CD4-positive, CD25-positive, alpha-beta regulatory T cell (primary cell): ENCODE measurements around the gene DLG1. TPM values are rescaled to one million over a fixed set of nuclear protein-coding genes. Genes with fewer than 3 reads are reported as not detected.
A peak's percentile ranks its signal among the peaks of the same experiment; 100 is the strongest.
"Not testable (repeated sequence)": the region's sequence is repeated elsewhere in the genome, so short reads cannot be mapped to it uniquely, and the experiment has no call there.

Experiments
- ATAC-seq, 2 donors: fragments of 150-1000 bp; cut with Tn5 transposase; one replicate each; pipeline ENCODE4 v1.10.0; 2021; ENCODE audit warnings: low read depth in 2 of 2, moderate number of reproducible peaks in 2 of 2, moderate library complexity in 1 of 2
- DNase-seq, 3 donors: peaks; one replicate each; pipeline versions ENCODE4 v3.0.0 to v3.0.0-alpha.2; 2012 to 2022; ENCODE audit warnings: mixed read lengths in 1 of 3
- H3K27ac ChIP-seq: one replicate; pipeline ENCODE4 v1.7.0; 2013; ENCODE audit warnings: mild to moderate bottlenecking, low read length; ENCODE audit not compliant: insufficient read depth, poor library complexity, severe bottlenecking
- H3K27me3 ChIP-seq: one replicate; pipeline ENCODE4 v1.7.0; 2013; ENCODE audit warnings: low read length; ENCODE audit not compliant: control insufficient read depth, insufficient read depth
- H3K36me3 ChIP-seq: one replicate; pipeline ENCODE4 v1.7.0; 2013; ENCODE audit warnings: mild to moderate bottlenecking, low read length, moderate library complexity; ENCODE audit not compliant: control insufficient read depth, insufficient read depth
- H3K4me1 ChIP-seq: 2 replicates; pipeline ENCODE4 v1.7.0; 2013; ENCODE audit warnings: mild to moderate bottlenecking, low read length; ENCODE audit not compliant: insufficient read depth, control insufficient read depth, poor library complexity, severe bottlenecking
- H3K4me3 ChIP-seq: one replicate; pipeline ENCODE4 v1.7.0; 2013; ENCODE audit warnings: low read depth, mild to moderate bottlenecking, low read length, moderate library complexity
- H3K9me3 ChIP-seq, 2 experiments: 1 replicate in 1 of 2; 2 replicates in 1 of 2; pipeline ENCODE4 v1.7.0; 2013; ENCODE audit warnings: low read length in 2 of 2, mild to moderate bottlenecking in 1 of 2, moderate library complexity in 1 of 2; ENCODE audit not compliant: control insufficient read depth in 2 of 2
- H3K27ac Mint-ChIP-seq, 3 donors: one replicate each; pipeline ENCODE4 v1.8.0; 2020 to 2022; ENCODE audit warnings: mild to moderate bottlenecking in 3 of 3, mixed read lengths in 3 of 3, moderate library complexity in 2 of 3
- H3K27me3 Mint-ChIP-seq: one replicate; pipeline ENCODE4 v1.8.0; 2022; ENCODE audit warnings: mild to moderate bottlenecking, mixed read lengths
- H3K36me3 Mint-ChIP-seq: one replicate; pipeline ENCODE4 v1.8.0; 2020; ENCODE audit warnings: mixed read lengths
- H3K4me1 Mint-ChIP-seq, 4 donors: one replicate each; pipeline ENCODE4 v1.8.0; 2020 to 2022; ENCODE audit warnings: mixed read lengths in 4 of 4, mild to moderate bottlenecking in 1 of 4
- H3K4me3 Mint-ChIP-seq, 4 donors: one replicate each; pipeline ENCODE4 v1.8.0; 2020 to 2022; ENCODE audit warnings: mild to moderate bottlenecking in 4 of 4, mixed read lengths in 4 of 4, moderate library complexity in 3 of 4
- H3K9me3 Mint-ChIP-seq, 7 donors: one replicate each; pipeline ENCODE4 v1.8.0; 2020 to 2022; ENCODE audit warnings: mixed read lengths in 7 of 7, mild to moderate bottlenecking in 3 of 7, moderate library complexity in 2 of 7
- polyA plus RNA-seq, 4 donors: library from polyadenylated mRNA; unstranded; fragments of 300-500 nt; fragmentation: Illumina TruSeq; gene quantifications; one replicate each; pipeline ENCODE4 v1.2.3, GENCODE V29; 2021
- total RNA-seq: library from RNA; stranded (reverse); gene quantifications from one replicate; pipeline ENCODE4 v1.2.3, GENCODE V29; 2022

The DLG1 gene
- total and polyA plus RNA-seq, 5 donors from 2014 or later = 25.2 to 106 (median 30.5) TPM

DNA sequence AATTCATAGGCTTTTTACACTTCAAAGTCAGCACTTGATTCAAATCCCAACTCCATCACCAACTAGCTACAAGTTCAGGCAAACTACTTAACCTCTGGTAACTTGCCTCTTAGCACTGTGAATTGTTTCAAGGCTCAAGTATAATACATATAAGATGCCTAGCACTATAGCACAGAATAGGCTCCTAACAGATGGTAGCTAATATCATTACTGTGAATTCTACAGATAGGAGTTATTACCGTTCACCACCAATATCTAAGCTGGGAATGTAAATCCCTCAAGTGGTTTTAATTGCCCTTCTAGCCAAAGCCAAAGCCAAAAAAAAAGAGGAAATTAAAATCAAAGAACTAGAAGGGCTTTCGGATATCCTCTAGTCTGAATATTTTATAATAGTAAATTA lies 15.4 kb downstream of the DLG1 start:
- Histone ChIP-seq H3K4me1 (peaks cover 2% of the 10 kb centered on the region), H3K27ac (no peak overlapping the region), H3K36me3 (peaks cover 54% of the 10 kb centered on the region), H3K27me3 (no peaks in the 10 kb centered on the region), H3K4me3 (no peak overlapping the region), H3K9me3 (no peaks in the 10 kb centered on the region)
- H3K36me3 Mint-ChIP-seq = peaks cover 13% of the 10 kb centered on the region
- no peak overlapping the region for H3K4me3 Mint-ChIP-seq
- peaks cover 29 to 44% (median 32%) of the 10 kb centered on the region in 4 donors for H3K4me1 Mint-ChIP-seq
- H3K9me3 Mint-ChIP-seq = no peaks in the 10 kb centered on the region
- no peaks in the 10 kb centered on the region for H3K27me3 Mint-ChIP-seq
- H3K27ac Mint-ChIP-seq = no peak overlapping the region
- no peak for ATAC-seq
- DNase-seq = no peak

DNA sequence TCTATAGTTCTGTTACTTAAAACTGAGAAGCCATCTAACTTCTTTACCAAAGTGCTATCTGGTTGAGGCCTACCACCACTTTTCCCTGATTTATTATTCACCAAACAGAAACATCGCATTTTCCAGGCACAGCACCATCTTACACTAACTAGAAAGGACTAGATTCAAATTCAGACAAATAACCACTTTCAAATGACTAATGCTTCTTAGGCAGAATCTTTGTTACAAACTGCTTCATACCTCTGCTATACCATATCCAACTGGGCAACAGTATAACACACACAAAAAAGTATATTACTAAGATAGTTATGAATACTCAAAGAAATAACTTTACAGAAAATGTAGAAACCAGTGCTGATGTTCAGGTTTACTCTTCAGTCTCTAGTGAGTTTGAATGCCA lies 16.6 kb downstream of the DLG1 start:
- Histone ChIP-seq H3K27me3 (no peaks in the 10 kb centered on the region), H3K9me3 (no peaks in the 10 kb centered on the region), H3K4me3 (no peak overlapping the region), H3K36me3 (peaks cover 50% of the 10 kb centered on the region), H3K27ac (no peak overlapping the region), H3K4me1 (peaks cover 2% of the 10 kb centered on the region)
- no peak for DNase-seq
- Mint-ChIP-seq H3K4me3 (no peak overlapping the region), H3K36me3 (peaks cover 13% of the 10 kb centered on the region), H3K27ac (no peak overlapping the region), H3K4me1 (peaks cover 28 to 41% (median 29%) of the 10 kb centered on the region in 4 donors), H3K9me3 (no peaks in the 10 kb centered on the region), H3K27me3 (no peaks in the 10 kb centered on the region)
- no peak for ATAC-seq

DNA sequence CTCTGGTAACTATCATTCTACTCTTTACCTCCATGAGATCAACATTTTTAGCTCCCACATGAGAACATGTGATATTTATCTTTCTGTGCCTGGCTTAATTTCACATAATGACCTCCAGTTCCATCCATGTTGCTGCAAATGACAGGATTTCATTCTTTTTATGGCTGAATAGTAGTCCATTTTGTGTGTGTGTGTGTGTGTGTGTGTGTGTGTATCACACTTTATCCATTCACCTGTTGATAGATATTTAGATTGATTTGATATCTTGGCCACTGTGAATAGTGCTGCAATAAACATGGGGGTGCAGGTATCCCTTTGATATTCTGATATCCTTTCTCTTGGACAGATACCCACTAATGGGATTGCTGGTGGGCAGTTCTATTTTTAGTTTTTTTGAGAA lies 18.3 kb downstream of the DLG1 start:
- H3K27ac ChIP-seq = no peak overlapping the region
- ATAC-seq = no peak
- peaks cover 40% of the 10 kb centered on the region for H3K36me3 ChIP-seq
- H3K36me3 Mint-ChIP-seq = peaks cover 18% of the 10 kb centered on the region
- no peaks in the 10 kb centered on the region for H3K27me3 ChIP-seq
- no peak for DNase-seq
- H3K4me3 Mint-ChIP-seq = no peak overlapping the region
- H3K9me3 ChIP-seq = no peaks in the 10 kb centered on the region
- H3K4me3 ChIP-seq = no peak overlapping the region
- no peaks in the 10 kb centered on the region for H3K9me3 Mint-ChIP-seq
- H3K27me3 Mint-ChIP-seq = no peaks in the 10 kb centered on the region
- H3K4me1 ChIP-seq = peaks cover 2% of the 10 kb centered on the region
- peaks cover 25 to 37% (median 31%) of the 10 kb centered on the region in 4 donors for H3K4me1 Mint-ChIP-seq
- H3K27ac Mint-ChIP-seq = no peak overlapping the region

DNA sequence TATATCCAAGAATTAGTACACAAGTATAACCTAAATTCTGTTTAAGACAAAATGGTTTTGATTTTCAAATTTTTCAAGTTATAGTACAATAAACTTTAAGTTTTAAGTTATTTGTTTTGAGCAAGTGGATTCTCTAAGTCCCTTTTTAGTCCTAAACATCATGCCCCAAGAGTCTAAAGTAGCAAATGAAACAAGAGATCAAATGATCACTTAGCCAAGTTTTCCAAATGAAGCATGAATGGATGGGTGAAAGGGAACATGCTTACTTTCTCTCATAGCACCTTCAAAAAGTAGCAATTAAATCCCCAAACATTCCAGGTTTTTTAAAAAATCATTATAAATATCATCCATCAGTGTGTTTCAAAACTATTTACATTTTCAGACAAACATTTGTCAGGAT lies 19.5 kb downstream of the DLG1 start:
- DNase-seq (no peak), ATAC-seq (no peak)
- Histone ChIP-seq H3K36me3 (peaks cover 40% of the 10 kb centered on the region), H3K27me3 (no peaks in the 10 kb centered on the region), H3K27ac (no peak overlapping the region), H3K4me3 (no peak overlapping the region), H3K9me3 (no peaks in the 10 kb centered on the region), H3K4me1 (no peaks in the 10 kb centered on the region)
- Mint-ChIP-seq H3K4me3 (no peak overlapping the region), H3K36me3 (peaks cover 23% of the 10 kb centered on the region), H3K27ac (peak overlapping the region in 1 of 3 donors; percentile 39), H3K27me3 (no peaks in the 10 kb centered on the region), H3K9me3 (no peaks in the 10 kb centered on the region), H3K4me1 (peaks cover 27 to 43% (median 31%) of the 10 kb centered on the region in 4 donors)

DNA sequence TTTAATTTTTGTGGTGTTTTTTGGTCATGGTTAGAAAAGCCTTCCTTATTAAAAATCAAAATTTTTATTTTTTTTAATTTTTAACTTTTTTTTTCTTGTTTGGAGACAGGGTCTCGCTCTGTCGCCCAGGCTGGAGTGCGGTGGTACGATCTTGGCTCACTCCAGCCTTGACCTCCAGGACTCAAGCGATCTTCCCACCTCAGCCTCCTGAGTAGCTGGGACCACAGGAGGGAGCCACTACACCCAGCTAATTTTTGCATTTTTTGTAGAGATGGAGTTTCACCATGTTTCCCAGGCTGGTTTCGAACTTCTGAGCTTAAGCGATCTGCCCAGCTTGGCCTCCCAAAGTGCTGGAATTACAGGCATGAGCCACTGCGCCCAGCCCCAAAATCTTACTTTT lies 21.6 kb downstream of the DLG1 start:
- not testable (repeated sequence) for H3K27me3 Mint-ChIP-seq, H3K4me1 ChIP-seq, ATAC-seq, H3K27ac ChIP-seq, H3K27ac Mint-ChIP-seq, H3K27me3 ChIP-seq, H3K4me3 ChIP-seq, H3K9me3 Mint-ChIP-seq, H3K9me3 ChIP-seq, DNase-seq, H3K4me3 Mint-ChIP-seq
- H3K36me3 Mint-ChIP-seq = peaks cover 24% of the 10 kb centered on the region
- H3K36me3 ChIP-seq = peaks cover 30% of the 10 kb centered on the region
- H3K4me1 Mint-ChIP-seq = peaks cover 39 to 56% (median 44%) of the 10 kb centered on the region in 4 donors

DNA sequence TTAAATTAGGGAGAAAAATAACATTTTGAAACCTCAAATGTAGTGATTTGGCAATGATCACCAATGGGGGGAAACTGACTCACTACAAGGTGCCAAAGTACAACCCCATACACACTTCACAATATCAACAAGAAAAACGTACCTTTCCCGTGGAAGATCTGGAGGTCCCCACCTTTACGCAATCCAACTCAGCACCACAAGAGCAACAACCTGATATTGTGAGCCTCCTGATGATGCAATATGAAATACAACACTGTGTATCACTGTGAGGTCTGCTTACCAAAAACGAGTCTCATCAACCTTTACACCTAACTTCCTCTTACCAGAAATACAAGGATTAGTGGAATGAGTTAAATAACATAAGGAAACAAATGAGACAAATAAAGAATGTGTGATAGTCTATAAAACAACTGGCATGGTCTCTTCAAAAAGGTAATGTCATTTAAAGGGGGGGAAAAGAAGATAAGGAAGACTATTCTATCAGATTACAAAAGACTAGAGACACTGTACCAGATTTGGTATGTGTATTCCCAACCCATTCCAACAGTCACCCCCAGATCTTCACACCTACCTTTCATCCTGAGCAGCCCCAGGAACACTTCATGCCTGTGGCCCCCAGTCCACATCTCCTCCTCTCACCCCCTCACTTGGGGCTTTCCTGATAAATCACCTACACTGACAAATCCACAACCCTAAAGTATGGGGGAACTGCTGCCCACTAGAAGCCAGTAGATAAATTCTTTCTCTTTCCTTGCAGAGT lies 27.7 kb downstream of the DLG1 start:
- peaks cover 17% of the 10 kb centered on the region for H3K36me3 Mint-ChIP-seq
- peaks cover 5% of the 10 kb centered on the region for H3K36me3 ChIP-seq
- no peak for DNase-seq
- peaks cover 59 to 72% (median 61%) of the 10 kb centered on the region in 4 donors for H3K4me1 Mint-ChIP-seq
- no peaks in the 10 kb centered on the region for H3K9me3 ChIP-seq
- H3K9me3 Mint-ChIP-seq = no peaks in the 10 kb centered on the region
- H3K27me3 Mint-ChIP-seq = no peaks in the 10 kb centered on the region
- no peaks in the 10 kb centered on the region for H3K27me3 ChIP-seq
- no peak overlapping the region for H3K4me3 Mint-ChIP-seq
- peak overlapping the region in 2 of 3 donors; percentile 44 to 59 for H3K27ac Mint-ChIP-seq
- no peak for ATAC-seq
- H3K27ac ChIP-seq = no peak overlapping the region
- H3K4me1 ChIP-seq = no peaks in the 10 kb centered on the region
- no peak overlapping the region for H3K4me3 ChIP-seq

DNA sequence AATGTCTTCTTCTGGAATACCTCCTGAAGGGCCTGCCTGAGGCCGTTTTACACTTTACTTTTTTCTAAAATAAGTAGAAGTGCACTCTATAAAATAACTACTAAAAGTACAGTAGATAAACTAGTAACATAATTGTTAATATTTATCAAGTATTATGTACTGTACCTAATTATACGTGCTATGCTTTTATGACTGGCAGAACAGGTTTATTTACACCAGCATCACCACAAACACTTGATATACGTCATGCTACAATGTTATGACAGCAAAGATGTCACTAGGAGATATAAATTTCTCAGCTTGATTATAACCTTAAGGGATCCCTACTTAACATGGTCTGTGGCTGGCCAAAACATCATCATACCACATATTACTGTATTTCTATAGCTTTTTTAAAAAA lies 29.4 kb downstream of the DLG1 start:
- H3K27me3 ChIP-seq = no peaks in the 10 kb centered on the region
- peaks cover 11% of the 10 kb centered on the region for H3K36me3 Mint-ChIP-seq
- ATAC-seq = no peak
- H3K4me3 Mint-ChIP-seq = no peak overlapping the region
- peaks cover 5% of the 10 kb centered on the region for H3K36me3 ChIP-seq
- no peaks in the 10 kb centered on the region for H3K4me1 ChIP-seq
- no peaks in the 10 kb centered on the region for H3K9me3 ChIP-seq
- H3K27ac Mint-ChIP-seq = no peak overlapping the region
- no peak for DNase-seq
- H3K4me3 ChIP-seq = no peak overlapping the region
- H3K27me3 Mint-ChIP-seq = no peaks in the 10 kb centered on the region
- H3K9me3 Mint-ChIP-seq = no peaks in the 10 kb centered on the region
- H3K4me1 Mint-ChIP-seq = peaks cover 46 to 65% (median 54%) of the 10 kb centered on the region in 4 donors
- no peak overlapping the region for H3K27ac ChIP-seq

DNA sequence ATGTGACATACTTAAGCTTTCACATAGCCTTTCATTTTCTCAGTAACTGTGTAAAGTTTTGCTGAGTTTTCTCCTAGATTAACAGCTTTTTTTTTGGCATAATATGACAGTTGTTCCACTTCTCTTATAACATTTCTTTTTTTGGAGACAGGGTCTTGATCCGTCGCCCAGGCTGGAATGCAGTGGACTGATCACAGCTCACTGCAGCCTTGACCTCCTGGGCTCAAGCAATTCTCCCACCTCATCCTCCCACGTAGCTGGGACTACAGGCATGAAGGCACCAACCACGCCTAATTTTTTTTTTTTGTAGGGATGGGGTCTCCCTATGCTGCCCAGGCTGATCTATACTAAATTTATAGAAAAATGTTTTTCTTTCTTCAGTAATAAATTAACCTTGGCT lies 30.1 kb downstream of the DLG1 start:
- DNase-seq (no peak), ATAC-seq (no peak)
- Mint-ChIP-seq H3K36me3 (peaks cover 11% of the 10 kb centered on the region), H3K27ac (no peak overlapping the region), H3K4me3 (no peak overlapping the region), H3K9me3 (no peaks in the 10 kb centered on the region), H3K4me1 (peaks cover 40 to 58% (median 47%) of the 10 kb centered on the region in 4 donors), H3K27me3 (no peaks in the 10 kb centered on the region)
- Histone ChIP-seq H3K36me3 (peaks cover 6% of the 10 kb centered on the region), H3K27me3 (no peaks in the 10 kb centered on the region), H3K4me3 (no peak overlapping the region), H3K4me1 (no peaks in the 10 kb centered on the region), H3K9me3 (no peaks in the 10 kb centered on the region), H3K27ac (no peak overlapping the region)
